MM.1S (cell line): ENCODE results near the gene LBX1.

Experiments
- EZH2 ChIP-seq: fragments of 300-600 bp; sonication (generic); optimal IDR thresholded peaks from 2 replicates; pipeline ENCODE3; 2017; ENCODE audit warnings: low read depth, mild to moderate bottlenecking, antibody characterized with exemption, low read length, mixed read lengths
- TF ChIP-seq, protein P1 (sequence below): fragments of 300-600 bp; sonication (generic); IDR thresholded peaks from 2 replicates; pipeline ENCODE4 v1.5.1; 2016; ENCODE audit warnings: antibody characterized with exemption, low read length, mixed read lengths

DNA sequence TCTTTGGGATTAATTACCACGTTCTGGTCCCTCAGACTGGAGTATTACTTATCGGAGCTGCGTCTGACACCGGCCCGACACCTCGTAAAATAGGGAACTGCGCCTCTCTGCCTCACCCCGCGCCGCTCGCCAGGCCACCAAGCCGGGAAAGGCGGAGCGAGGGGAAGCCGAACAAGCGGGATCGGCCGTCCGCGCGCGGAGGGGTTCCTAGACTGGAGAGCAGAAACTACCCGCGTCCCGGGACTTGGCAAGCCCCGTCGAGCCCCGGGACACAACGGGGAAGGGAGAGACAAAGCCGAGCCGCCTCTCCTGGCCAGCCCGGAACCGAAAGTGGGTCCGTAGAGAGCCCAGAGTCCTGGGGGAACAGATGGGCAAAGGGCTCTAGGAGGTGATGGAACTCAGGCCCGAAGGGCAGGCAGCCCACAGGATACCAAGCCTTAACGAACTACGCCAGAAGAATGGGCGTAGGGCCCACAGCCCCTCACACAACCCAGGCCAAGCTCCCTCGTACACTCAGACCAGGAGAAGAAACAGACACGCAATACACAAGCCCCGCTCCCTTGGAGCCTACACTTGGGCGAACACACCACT, 6.5 kb downstream of the LBX1 start:
- TF ChIP-seq, protein P1, sequence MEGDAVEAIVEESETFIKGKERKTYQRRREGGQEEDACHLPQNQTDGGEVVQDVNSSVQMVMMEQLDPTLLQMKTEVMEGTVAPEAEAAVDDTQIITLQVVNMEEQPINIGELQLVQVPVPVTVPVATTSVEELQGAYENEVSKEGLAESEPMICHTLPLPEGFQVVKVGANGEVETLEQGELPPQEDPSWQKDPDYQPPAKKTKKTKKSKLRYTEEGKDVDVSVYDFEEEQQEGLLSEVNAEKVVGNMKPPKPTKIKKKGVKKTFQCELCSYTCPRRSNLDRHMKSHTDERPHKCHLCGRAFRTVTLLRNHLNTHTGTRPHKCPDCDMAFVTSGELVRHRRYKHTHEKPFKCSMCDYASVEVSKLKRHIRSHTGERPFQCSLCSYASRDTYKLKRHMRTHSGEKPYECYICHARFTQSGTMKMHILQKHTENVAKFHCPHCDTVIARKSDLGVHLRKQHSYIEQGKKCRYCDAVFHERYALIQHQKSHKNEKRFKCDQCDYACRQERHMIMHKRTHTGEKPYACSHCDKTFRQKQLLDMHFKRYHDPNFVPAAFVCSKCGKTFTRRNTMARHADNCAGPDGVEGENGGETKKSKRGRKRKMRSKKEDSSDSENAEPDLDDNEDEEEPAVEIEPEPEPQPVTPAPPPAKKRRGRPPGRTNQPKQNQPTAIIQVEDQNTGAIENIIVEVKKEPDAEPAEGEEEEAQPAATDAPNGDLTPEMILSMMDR = no peak
- peak; percentile 53 for TF ChIP-seq EZH2
